IPS-18c (cell line): ENCODE data around the gene LY9.

Experiments
- H3K4me3 ChIP-seq: 2 replicates; pipeline ENCODE4 v1.7.0; 2013; ENCODE audit warnings: low read depth, mild to moderate bottlenecking, low read length, moderate library complexity; ENCODE audit not compliant: insufficient read depth
- H3K9me3 ChIP-seq: one replicate; pipeline ENCODE4 v1.6.1; 2013; ENCODE audit warnings: mild to moderate bottlenecking, low read length, moderate library complexity; ENCODE audit not compliant: control insufficient read depth, insufficient read depth

Gene LY9

DNA sequence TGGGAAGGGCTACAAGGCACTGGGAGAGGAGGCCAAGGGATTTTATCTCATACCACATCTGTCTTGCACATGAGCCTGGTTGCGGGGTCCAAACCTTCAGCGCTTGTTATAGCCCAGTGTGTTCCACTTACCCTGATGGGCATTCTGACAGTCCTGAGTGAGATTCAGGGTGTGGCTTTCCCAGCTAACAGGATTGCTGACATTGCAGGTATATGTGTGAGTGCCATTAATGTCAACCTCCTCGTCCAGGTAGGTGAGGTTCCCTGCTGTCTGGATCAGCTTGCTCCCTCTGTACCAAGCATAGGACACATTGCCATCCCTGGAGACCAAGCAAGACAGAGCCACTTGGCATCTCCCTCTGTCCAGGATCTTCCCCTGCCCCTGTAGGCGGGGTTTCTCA lies 45.1 kb downstream of the LY9 start:
- H3K9me3 ChIP-seq = no peaks in the 10 kb centered on the region
- H3K4me3 ChIP-seq = no peak overlapping the region

DNA sequence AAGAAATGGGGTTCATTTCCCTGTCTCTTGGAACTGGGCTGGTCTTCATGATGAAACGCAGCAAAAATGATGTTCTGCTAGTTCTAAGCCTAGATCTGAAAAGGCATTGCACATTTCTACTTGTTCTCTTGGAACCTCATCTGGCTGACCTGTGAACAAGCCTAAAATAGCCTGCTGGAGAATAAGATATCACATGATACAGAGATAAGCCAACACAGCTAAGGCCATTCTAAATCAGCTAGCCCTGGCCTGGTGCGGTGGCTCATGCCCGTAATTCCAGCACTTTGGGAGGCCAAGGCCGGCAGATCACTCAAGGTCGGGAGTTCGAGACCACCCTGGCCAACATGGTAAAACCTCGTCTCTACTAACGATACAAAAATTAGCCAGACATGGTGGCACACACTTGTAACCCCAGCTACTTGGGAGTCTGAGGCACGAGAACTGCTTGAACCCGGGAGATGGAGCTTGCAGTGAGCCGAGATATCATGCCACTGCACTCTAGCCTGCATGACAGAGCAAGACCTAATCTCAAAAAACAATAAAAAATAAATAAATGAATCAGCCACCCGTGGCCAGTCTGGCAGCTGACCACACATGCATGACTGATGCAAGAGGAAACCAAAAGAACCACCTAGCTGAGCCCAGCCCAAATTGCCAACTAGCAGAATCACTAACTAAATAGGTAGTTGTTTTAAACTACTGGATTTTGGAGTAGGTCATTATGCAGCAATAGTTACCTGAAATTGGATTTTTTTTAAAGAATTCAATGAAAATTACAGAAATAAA lies 48.7 kb downstream of the LY9 start:
- no peak overlapping the region for H3K4me3 ChIP-seq
- H3K9me3 ChIP-seq = no peaks in the 10 kb centered on the region

DNA sequence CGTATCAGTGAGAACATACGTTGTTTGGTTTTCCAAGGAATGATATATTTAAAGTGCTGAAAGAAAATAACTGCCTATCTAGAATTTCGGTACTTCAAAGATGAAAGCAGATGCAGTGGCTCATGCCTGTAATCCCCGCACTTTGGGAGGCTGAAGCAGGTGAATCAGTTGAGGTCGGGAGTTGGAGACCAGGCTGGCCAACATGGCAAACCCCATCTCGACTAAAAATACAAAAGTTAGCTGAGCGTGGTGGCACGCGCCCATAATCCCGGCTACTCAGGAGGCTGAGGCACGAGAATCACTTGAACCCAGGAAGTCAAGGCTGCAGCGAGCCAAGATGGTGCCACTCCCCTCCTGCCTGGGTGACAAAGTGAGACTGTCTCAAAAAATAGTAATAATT lies 50.3 kb downstream of the LY9 start:
- Histone ChIP-seq H3K9me3 (no peaks in the 10 kb centered on the region), H3K4me3 (no peak overlapping the region)

DNA sequence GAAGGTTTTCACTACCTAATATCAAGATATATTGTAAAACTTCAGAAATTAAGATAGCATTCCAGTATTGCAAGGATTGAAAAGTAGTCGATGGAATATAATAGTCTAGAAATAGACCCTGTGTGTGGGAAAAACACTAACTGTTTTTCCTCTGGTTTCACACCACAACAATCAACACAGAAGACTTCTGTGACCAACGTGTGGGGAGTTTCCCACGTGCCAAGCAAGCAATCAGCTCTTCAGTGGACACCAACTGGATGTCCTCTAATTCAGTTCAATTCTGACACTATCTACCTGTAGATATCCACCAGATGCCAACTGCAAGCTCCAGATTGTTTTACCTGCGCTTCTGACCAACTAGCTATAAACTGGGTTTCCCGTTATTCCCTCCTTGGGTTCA lies 54.6 kb downstream of the LY9 start:
- H3K9me3 ChIP-seq = no peaks in the 10 kb centered on the region
- no peak overlapping the region for H3K4me3 ChIP-seq

DNA sequence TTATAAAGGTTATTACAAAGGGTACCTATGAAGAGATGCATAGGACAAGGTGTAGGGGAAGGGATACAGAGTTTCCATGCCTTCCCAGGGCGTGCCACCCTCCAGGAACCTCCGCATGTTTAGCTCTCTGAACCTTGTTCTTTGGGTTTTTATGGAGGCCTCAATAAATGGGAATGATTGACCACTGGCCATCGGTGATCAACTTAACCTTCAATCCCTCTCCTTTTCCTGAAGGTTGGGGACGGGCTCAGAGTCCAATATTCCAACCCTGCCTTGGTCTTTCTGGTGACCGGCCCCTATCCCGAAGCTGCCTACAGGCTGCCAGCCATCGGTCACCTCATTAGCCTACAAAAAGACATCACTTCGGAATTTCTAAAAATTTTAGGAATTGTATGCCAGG lies 55.0 kb downstream of the LY9 start:
- Histone ChIP-seq H3K4me3 (no peak overlapping the region), H3K9me3 (no peaks in the 10 kb centered on the region)

DNA sequence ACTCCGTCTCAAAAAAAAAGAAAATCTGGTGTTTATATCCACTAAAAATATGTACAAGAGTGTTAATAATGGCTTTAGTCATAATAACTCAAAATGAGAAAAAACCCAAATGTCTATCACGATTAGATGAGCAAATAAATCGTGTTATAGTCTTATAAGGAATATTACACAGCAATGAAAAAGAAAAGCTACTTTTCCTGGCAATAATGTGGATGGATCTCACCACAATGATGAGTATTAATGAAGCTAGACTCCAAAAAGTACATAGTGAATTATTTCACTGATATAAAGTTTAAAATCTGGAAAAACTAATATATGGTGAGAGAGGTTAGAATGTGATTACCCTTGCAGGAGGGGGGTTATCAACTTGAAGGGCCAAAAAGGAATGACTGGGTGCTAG lies 57.0 kb downstream of the LY9 start:
- Histone ChIP-seq H3K9me3 (no peaks in the 10 kb centered on the region), H3K4me3 (no peak overlapping the region)

DNA sequence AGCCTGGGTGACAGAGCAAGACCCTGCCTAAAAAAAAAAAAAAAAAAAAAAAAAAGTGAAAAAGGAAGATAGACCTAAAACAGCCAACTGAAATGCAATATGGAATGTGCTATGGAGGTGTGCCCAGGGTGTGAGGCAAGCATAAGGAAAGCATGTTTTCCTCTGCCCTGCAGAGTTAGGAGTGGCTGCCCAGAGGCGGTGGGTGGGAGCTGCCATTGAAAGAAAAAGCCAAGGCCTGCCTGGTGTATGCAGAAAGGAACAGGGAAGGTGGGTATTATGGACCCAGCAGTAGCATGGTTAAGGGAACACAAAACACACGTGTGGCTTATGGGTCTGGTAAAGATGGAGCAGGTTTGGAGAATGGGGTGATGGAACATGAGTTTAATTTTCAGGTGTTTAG lies 57.8 kb downstream of the LY9 start:
- Histone ChIP-seq H3K9me3 (no peaks in the 10 kb centered on the region), H3K4me3 (no peak overlapping the region)

DNA sequence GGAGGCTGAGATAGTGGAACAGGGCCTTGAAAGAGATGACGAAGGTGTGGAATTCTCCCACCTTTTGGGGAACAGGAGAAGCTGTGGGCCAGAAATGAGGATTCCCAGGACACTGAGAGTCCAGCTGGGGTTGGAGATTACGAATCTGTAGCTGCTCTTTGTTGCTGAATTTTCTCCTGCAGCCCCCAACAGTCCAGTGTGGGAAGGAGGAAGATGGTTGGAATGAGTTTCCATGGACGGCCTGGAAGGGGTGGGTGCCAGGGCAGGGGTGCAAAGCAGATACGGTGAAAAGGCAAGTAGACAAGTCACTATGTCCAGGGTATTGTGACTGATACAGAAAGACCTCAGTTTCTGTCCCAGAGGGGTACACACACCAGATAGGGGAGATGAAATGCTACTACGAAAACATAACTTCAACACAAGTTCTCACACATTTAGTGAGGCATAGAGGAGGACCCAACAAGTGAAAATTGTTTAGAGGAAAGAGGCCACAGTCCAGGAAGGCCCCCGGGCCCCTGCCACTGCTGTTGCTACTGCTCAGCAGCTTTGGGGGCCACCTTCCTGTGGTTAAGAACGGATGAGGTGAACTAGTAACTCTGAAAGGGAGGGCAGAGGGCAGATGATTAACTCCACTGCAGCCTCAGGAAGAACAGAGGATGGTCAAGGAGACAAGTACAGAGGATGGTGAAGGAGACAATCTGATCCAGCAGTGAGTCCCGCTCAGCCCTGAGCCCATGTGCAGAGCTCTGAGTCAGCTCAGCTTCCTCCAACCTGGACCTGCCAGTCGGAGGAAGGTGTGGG lies 59.4 kb downstream of the LY9 start:
- no peaks in the 10 kb centered on the region for H3K9me3 ChIP-seq
- H3K4me3 ChIP-seq = no peak overlapping the region

DNA sequence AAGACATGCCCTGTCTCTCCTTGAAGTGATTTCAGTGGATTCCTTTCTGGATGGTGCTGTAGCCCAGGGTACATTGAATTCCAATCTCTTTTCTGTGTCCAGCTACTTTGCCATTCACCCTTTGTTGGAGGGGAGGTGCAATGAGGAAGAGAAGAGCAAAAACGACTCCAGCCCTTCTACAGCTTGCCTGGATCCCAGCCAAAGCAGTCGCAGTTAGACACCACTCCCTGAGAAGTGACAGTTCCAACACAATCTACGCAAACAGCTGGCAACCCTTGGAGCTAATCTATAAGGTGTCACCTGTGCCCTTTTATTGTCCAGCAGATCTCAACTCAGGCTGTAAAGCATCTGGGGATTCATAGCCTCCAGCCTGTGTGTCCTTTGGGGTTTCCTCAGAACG lies 62.1 kb downstream of the LY9 start:
- Histone ChIP-seq H3K4me3 (no peak overlapping the region), H3K9me3 (no peaks in the 10 kb centered on the region)

DNA sequence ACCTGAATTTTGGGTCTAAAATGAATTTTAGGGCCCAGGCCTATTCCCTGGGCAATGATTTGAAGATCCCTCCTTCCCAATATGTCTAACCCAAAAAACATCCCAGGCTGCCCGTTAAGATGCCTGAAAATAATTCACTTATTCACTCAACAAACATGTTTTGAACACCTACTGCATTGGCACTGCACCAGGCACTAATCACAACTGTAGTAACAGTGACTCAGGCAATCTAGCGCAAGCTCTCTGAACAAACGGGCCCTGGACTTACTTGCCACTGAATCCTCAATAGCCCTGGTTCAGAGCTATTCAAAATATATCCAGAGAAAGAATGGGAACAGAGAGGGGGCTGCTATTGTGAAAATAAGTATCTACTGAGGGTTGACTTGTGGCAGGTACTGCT lies 62.5 kb downstream of the LY9 start:
- Histone ChIP-seq H3K9me3 (no peaks in the 10 kb centered on the region), H3K4me3 (no peak overlapping the region)

DNA sequence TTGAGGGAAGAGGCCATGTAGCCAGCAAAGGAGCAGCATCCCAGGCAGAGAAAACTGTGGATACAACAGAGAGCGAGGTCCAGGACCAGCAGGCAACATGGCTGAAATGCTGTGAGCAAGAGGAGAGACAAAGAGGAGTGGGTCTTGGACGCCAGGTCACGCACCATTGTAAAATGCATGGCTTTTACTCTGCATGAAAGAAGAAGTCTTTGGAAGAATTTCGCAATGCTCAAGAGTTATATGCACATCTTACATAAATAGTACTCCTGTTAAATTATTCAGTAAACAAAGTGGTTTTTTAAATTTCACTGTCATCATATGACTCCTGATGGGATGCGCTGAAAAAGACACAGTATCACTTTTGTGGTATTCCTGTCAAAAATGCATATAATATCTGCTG lies 63.2 kb downstream of the LY9 start:
- Histone ChIP-seq H3K4me3 (no peak overlapping the region), H3K9me3 (no peaks in the 10 kb centered on the region)

DNA sequence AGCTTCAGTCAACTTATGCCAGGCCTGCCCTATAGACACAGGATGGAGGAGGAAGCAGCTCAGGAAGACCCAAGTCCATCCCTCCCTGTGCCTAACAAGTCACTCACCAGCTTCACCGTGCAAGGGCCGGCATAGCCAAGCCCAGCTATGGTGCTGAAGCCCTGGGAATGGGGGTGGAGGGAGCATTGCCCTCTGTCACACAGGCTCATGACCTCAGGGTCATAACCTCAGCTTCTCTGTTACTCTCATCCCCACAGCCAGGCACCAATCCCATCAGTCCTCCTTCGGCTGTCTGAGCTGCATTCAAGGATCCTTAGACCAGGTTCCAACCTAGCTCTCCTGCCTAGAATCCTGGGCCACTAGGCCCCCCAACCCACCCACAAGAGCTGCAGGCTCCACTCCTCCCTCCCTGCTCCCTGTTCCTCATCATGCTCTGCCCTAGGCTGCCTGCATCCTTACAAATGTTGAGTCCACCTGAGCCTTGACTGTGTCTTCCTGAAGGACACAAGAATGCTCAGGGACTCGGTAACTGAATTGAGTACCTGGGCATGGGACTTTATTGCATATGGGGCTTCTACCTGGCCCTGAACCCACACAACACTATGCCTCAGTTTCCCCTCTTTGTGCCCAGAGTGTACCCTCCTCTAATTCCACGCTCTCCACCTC lies 65.0 kb downstream of the LY9 start:
- no peak overlapping the region for H3K4me3 ChIP-seq
- H3K9me3 ChIP-seq = no peaks in the 10 kb centered on the region

DNA sequence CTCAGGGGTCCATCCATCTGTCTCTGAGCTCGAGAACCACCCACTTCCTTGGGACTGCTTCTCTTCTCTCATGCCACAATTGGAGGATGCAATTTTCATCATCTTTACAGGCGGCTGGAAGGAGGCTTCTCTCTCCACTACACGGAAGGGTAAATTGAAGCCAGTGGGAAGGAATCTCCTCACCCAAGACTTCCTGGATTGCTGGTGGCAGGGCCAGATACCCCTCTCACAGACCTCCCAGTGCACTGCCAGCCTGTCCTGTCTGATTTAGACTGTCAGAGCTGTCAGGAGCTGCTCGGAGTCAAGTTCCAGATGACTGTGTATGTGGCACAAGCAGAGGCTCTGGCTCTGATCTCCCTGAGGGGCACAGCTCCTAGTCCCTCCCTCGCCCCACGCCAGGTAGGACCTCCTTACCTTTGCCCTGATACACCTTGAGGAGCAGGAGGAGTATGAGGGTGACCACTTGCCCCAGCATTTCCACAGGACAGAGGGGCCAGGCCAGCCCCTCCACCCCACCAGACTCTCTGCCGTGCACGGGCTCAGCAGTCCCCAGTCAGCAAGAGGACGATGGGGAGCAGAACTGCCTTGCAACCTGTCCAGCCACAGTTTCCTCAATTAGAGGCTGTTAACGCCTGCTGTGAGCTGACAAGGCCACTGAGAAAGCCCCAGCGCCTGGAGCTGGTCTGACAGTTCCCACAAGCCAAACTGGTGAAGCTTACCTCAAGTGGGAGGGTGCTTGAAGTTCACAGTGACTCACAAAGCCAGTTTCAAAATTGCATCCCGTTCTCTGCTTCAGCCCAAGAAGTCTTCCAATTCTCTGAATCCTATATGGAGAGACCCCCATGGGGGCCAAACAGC lies 66.5 kb downstream of the LY9 start, which contains the start of gene CD244:
TSS of gene CD244 (minus strand) at position 685 of the 858 bp plus-strand sequence. CDS start at position 475, 210 bp downstream.
- Histone ChIP-seq H3K4me3 (no peak within 1 kb of the TSS), H3K9me3 (no peaks in the 10 kb centered on the region)

DNA sequence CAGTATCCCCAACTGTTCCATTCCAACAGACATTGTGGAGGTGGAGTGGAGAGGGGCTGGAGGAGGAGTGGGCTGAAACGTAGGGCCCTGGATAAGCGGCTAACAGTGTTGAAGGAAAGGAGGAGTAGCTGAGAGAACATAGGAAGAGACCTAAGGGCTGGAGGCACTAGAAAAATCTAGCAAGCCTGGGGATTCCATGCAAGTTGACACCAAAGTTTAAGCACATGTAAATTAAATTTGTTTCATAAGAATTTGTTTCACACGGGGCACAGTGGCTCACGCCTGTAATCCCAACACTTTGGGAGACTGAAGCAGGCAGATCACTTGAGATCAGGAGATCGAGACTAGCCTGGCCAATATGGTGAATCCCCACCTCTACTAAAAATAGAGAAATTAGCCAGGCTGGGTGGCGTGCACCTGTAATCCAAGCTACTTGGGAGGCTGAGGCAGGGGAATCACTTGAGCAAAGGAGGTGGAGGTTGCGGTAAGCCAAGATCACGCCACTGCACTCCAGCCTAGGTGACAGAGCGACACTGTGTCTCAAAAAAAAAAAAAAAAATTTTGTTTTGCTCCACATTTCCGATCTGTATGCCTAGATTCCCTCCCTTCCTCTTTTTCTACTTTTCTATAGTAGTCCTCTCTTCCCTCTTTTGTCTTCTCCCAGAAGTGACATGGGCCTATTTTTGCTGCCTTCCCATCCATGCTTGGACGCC lies 67.2 kb downstream of the LY9 start:
- no peak overlapping the region for H3K4me3 ChIP-seq
- H3K9me3 ChIP-seq = no peaks in the 10 kb centered on the region

DNA sequence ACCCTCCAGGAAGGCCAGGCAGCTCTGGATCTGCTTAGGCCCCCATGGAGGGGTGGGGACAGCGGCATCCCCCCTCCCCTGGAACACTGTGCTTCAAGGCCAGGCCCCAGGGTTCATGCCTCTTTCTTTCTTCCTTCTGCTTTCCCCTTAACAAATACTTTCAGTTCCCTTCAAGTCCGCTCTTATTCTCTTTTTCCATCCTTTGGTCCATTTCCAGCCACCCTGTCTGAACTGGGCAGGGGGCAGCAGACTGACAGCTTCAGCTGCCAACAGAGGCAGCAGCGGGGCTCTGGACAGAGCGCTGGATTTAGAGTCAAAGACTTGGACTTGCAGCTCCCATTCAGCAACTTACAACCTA lies 67.8 kb downstream of the LY9 start:
- no peak overlapping the region for H3K4me3 ChIP-seq

DNA sequence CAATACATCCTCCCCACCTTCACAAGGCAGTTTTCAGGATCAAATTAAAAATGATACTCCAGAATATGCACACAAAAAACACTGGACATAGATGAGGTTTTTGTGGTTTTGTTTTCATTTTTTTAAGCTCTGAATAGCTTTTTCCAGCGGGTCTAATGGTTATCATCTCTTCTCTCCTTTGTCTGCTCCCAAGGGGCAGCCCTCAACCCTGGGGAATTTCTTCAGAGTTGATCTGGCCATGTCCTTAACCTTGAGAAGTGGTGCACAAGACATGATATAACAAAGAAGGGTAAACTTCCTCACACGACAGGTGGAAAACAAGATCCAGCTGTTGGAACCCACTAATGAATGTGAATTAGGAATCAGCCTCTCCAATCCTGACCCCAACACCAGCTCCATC lies 68.2 kb downstream of the LY9 start:
- H3K9me3 ChIP-seq = no peaks in the 10 kb centered on the region

More for the DNA sequence above, 67.8 kb downstream of the LY9 start:
- H3K9me3 ChIP-seq = no peaks in the 10 kb centered on the region

DNA sequence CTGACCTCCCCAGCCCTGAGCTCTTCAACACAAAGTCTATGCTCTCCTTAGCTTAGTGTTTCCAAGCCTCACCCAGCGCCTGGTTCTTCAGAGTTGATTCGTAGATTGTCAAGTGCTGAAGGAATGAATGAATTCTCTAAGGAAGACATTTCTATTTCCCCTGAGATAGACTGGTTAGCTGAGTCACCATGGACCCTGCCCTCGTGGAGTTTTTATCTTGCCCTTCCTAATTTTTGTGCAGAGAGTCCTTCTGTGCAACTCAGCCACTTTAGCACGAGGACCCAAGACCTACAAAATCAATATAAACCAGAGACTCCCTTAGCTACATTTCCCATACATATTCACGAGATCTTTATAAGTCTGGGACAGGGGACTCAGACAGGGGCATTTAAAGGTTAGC lies 69.4 kb downstream of the LY9 start:
- H3K4me3 ChIP-seq = no peak overlapping the region
- H3K9me3 ChIP-seq = no peaks in the 10 kb centered on the region

More for the DNA sequence above, 68.2 kb downstream of the LY9 start:
- no peak overlapping the region for H3K4me3 ChIP-seq
